Mammary epithelial cell (primary cell): ENCODE data around the gene PROX1.

Experiments
- EZH2 ChIP-seq: IDR thresholded peaks from 2 replicates; pipeline ENCODE4 v1.6.1; 2012; ENCODE audit warnings: low read length, inconsistent platforms, borderline replicate concordance
- TF ChIP-seq, protein P1 (sequence below), 2 donors: IDR thresholded peaks in 1 of 2; conservative IDR thresholded peaks in 1 of 2; 2 replicates each; pipeline ENCODE4 v1.5.1; 2011 to 2012; ENCODE audit warnings: inconsistent platforms in 2 of 2, low read length in 2 of 2, mild to moderate bottlenecking in 2 of 2, control low read depth in 1 of 2, low read depth in 1 of 2; ENCODE audit not compliant: insufficient read depth in 1 of 2; ENCODE audit errors: extremely low read depth in 1 of 2

DNA sequence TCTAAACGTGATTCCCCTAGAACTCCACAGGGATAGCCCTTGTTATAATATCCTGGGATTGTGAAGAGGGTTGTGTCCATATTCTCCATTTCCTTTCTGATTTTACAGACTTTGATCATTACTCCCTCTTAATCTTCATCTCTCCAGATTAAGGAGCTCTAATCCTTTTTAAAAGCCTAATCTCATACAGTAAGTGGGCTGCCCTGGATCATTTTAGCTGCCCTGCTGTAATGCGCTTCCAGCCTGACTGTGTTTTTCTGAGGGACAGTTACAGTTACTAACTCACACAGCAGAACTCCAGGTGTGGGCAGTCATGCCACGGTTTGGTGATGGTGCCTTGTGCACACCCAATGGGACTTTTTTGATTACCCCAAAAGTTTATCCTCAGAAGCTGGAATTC is 33.5 kb downstream of the PROX1 start:
- TF ChIP-seq, protein P1, sequence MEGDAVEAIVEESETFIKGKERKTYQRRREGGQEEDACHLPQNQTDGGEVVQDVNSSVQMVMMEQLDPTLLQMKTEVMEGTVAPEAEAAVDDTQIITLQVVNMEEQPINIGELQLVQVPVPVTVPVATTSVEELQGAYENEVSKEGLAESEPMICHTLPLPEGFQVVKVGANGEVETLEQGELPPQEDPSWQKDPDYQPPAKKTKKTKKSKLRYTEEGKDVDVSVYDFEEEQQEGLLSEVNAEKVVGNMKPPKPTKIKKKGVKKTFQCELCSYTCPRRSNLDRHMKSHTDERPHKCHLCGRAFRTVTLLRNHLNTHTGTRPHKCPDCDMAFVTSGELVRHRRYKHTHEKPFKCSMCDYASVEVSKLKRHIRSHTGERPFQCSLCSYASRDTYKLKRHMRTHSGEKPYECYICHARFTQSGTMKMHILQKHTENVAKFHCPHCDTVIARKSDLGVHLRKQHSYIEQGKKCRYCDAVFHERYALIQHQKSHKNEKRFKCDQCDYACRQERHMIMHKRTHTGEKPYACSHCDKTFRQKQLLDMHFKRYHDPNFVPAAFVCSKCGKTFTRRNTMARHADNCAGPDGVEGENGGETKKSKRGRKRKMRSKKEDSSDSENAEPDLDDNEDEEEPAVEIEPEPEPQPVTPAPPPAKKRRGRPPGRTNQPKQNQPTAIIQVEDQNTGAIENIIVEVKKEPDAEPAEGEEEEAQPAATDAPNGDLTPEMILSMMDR (conservative IDR thresholded peaks at IDR 0.05 in 1 of 2, IDR thresholded peaks at IDR 0.05 in 1 of 2; ENCODE audit: extremely low read depth in 1 of 2, insufficient read depth in 1 of 2, low read depth in 1 of 2, low read length in 2 of 2) = no peak
- TF ChIP-seq EZH2 = no peak
